Measurements from ENCODE around the gene TYROBP.

Gene TYROBP

GRCh38 chr19:35871611-35872010 is 36.5 kb downstream of the TYROBP start:
- DNase-seq (ENCODE audit: low read depth, low spot score), result no peak

DNA sequence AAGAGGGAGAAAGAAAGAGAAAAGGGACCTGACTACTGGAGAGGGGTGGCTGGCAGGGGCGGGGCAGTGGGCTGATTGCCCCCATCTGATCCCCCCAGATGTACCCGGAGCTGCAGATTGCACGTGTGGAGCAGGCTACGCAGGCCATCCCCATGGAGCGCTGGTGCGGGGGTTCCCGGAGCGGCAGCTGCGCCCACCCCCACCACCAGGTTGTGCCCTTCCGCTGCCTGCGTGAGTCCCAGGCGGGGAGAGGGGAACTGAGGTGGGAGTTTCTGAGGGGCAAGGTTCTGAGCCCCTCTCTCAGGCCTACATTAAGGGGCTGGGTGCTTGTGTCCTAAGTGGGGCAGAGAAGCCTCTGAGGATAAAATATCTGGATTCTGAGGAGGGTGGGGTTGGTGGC is 37.3 kb downstream of the TYROBP start:
- no peak for DNase-seq (ENCODE audit: low read depth, low spot score)

- DNase-seq (ENCODE audit: low read depth, low spot score), result peak; percentile 77
Measured at GRCh38 chr19:35870124-35870736, 37.9 kb downstream of the TYROBP start.

DNA sequence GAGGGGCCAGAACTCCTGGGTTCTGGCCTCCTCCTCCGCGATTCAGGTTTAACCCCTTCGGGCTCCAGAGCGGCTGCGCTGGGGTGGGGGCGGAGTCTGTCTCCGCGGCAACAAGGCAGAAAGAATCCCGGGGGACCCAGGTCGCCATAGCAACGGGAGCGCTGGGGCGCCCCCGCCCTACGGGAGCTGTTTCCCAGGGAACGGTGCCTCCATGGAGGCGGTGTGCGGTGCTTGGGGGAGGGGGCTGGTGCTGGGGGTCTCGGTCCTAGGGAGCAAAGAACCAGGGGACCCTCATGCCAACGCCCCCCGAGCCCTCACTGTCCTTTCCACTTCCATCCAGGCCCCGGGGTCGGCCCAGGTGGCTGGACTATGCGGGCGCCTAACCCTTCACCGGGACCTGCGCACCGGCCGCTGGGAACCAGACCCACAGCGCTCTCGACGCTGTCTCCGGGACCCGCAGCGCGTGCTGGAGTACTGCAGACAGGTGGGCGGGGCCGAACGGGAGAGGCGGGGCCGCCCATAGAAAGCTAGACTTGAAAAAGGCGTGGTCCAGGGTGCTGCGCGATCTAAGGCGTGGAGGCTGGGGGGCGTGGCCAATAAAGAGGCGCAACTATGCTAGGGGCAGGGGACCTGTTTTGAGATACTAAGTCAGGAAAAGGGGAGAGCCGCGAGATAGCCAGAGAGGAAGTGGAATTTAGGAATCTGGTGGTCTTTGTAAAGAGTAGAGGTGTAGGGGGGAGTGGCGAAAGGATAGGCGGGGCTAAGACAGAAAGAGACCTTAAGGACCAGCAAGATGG is 38.6 kb downstream of the TYROBP start:
- peak; percentile 60 for DNase-seq (ENCODE audit: low read depth, low spot score)

DNA sequence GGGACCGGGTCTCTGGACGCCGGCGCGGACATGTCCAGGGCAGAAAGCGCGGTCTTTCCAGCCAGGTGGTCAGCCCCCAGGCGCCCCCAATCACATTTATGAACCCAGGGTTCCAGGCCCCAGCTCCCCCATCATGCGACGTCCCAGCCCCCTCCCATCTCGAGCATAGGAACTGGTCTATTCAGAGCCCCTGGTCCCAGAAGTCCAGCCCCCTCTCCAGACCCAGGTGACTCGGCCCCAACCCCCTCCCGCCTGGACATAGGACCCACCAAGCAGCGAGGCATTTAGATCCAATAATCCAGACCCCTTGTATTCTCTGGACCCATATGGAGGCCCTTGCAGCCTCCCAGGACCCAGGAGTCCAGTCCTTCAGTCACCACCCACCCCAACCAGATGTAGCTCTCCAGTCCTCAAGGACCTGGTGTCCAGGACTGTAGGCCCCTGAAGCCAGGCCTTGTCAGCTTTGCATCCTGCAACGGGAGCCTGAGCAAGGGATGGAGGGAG is 39.2 kb downstream of the TYROBP start:
- no peak for DNase-seq (ENCODE audit: low read depth, low spot score)

- DNase-seq (ENCODE audit: low read depth, low spot score), result no peak
Measured at GRCh38 chr19:35868172-35868822, 39.8 kb downstream of the TYROBP start, which contains the start of gene APLP1. APLP1 (plus strand) TSS chr19:35868574; CDS start chr19:35868637, 63 bp downstream.

- DNase-seq (ENCODE audit: low read depth, low spot score), result no peak
Measured at GRCh38 chr19:35863018-35863417, 45.1 kb downstream of the TYROBP start.

DNA sequence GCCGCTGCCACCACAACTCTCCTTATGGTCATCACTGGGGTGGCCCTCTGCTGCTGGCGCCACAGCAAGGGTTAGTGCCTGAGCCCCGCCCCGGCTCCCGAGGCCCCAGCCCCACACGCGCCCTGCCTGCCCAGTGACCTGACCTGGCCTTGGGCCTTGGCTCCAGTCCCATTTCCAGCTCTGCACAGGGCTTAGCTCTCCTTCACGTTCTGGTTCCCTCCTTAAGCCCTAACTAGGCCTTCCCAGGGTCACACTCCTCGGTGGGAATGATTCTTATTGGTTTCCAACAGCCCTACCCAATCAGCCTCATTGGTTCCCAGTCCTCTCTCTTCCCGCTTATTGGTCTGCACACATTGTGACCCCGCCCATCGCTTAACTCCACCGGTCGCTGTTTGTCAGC is 45.6 kb downstream of the TYROBP start:
- no peak for DNase-seq (ENCODE audit: low read depth, low spot score)

GRCh38 chr19:35861640-35862160 is 46.4 kb downstream of the TYROBP start:
- DNase-seq (ENCODE audit: low read depth, low spot score), result no peak

DNA sequence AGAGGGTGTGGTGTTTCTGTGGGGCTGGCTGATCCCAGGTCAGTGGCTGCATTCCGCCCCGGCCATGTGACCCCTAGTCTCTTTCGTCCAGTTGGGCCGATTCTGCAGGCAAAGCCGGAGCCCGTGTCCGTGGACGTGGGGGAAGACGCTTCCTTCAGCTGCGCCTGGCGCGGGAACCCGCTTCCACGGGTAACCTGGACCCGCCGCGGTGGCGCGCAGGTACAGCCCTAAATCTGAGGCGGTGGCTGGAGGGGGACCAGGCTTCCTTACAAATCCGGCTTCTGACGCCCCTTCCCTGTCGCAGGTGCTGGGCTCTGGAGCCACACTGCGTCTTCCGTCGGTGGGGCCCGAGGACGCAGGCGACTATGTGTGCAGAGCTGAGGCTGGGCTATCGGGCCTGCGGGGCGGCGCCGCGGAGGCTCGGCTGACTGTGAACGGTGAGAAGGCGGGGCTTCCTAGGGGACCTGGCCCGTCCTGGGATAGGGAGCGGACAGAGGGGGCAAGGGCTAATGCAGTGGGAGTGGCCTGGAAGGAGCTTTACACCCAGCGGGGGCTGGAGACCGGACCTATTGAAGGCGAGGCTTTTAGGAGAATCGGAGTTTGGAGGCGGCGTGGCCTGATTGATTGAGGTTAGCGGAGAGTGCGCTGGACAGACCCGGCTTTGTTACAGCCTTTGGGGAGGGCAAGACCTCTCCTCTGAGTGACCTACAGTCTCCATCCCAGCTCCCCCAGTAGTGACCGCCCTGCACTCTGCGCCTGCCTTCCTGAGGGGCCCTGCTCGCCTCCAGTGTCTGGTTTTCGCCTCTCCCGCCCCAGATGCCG is 47.1 kb downstream of the TYROBP start:
- DNase-seq (ENCODE audit: low read depth, low spot score), result peak; percentile 72

GRCh38 chr19:35860436-35860817 is 47.7 kb downstream of the TYROBP start:
- DNase-seq (ENCODE audit: low read depth, low spot score), result no peak

DNA sequence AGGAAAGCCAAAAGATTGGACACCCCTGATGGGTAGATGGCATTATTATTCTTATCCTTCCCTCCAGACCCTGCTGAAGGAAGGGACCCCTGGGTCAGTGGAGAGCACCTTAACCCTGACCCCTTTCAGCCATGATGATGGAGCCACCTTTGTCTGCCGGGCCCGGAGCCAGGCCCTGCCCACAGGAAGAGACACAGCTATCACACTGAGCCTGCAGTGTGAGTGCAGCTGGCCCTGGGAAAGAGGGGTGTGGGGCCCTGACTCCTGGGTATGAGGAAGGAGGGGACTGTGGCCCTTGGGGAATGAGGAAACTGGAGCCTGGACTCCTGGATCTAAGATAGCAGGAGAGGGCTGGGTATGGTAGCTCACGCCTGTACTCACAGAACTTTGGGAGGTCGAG is 48.7 kb downstream of the TYROBP start:
- DNase-seq (ENCODE audit: low read depth, low spot score), result no peak

GRCh38 chr19:35858311-35858710 is 49.8 kb downstream of the TYROBP start:
- no peak for DNase-seq (ENCODE audit: low read depth, low spot score)

GRCh38 chr19:35856546-35857149 is 51.4 kb downstream of the TYROBP start, which contains the start of gene KIRREL2:
KIRREL2 (plus strand) TSS chr19:35856911; CDS start chr19:35857120, 209 bp downstream.
- no peak for DNase-seq (ENCODE audit: low read depth, low spot score)

Data from iPS DF 19.7 (cell line).